GM12891 (cell line): ENCODE data around the gene NEURL2.

Source experiments
- POLR2A ChIP-seq: IDR thresholded peaks from 2 replicates; pipeline ENCODE4 v1.6.1; 2011; ENCODE audit warnings: low read depth, low read length, control low read depth
- SPI1 ChIP-seq: IDR thresholded peaks from 2 replicates; pipeline ENCODE4 v1.6.1; 2011; ENCODE audit warnings: low read depth, low read length, control low read depth

GRCh38 chr20:45917790-45918141, 26.8 kb upstream of the NEURL2 start:
- no peak for TF ChIP-seq SPI1
- TF ChIP-seq POLR2A, result no peak
